Stomach (tissue), 9 donors: ENCODE measurements around the gene MYO18A. TPM values are rescaled to one million over a fixed set of nuclear protein-coding genes. Genes with fewer than 3 reads are reported as not detected.

Experiments used
- DNase-seq, 2 donors: peaks; one replicate each; pipeline versions ENCODE4 v3.0.0 to v3.0.0-alpha.2; 2013 to 2019
- H3K27ac ChIP-seq, 5 donors: fragments of 200-600 bp in 4 of 5; sonication (generic) in 4 of 5; one replicate each; pipeline ENCODE4 v1.5.1; 2013 to 2019; ENCODE audit warnings: mild to moderate bottlenecking in 1 of 5, moderate library complexity in 1 of 5
- H3K27me3 ChIP-seq, 3 donors: fragments of 200-600 bp; sonication (generic); one replicate each; pipeline ENCODE4 v1.5.1; 2017 to 2019; ENCODE audit warnings: mixed run types in 1 of 3
- H3K36me3 ChIP-seq, 4 donors: fragments of 200-600 bp; sonication (generic); 1 replicate in 3 of 4; 2 replicates in 1 of 4; pipeline ENCODE4 v1.5.1; 2016 to 2019
- H3K4me1 ChIP-seq, 4 donors: fragments of 200-600 bp; sonication (generic); one replicate each; pipeline ENCODE4 v1.5.1; 2016 to 2019
- H3K4me3 ChIP-seq, 4 donors: fragments of 200-600 bp; sonication (generic) in 3 of 4; one replicate each; pipeline ENCODE4 v1.5.1; 2016 to 2019; ENCODE audit warnings: mild to moderate bottlenecking in 1 of 4
- H3K9me3 ChIP-seq, 4 donors: fragments of 200-600 bp; sonication (generic); one replicate each; pipeline ENCODE4 v1.5.1; 2016 to 2019
- CTCF ChIP-seq, 7 experiments: fragments of 450-650 bp in 4 of 7; fragments of 200-600 bp in 3 of 7; sonication (generic) in 3 of 7; IDR thresholded peaks; one replicate each; pipeline ENCODE4 v1.5.1; 2016 to 2019; ENCODE audit warnings: antibody characterized with exemption in 7 of 7, control low read depth in 2 of 7, mild to moderate bottlenecking in 1 of 7
- EP300 ChIP-seq: sonication (generic); formaldehyde crosslinking; IDR thresholded peaks from one replicate; pipeline ENCODE4 v1.6.1; 2017; ENCODE audit warnings: antibody characterized with exemption
- POLR2A ChIP-seq, 4 donors: fragments of 450-650 bp; IDR thresholded peaks; one replicate each; pipeline ENCODE4 v1.6.1; 2016; ENCODE audit warnings: antibody characterized with exemption in 4 of 4, control low read depth in 2 of 4, mild to moderate bottlenecking in 1 of 4, moderate library complexity in 1 of 4
- POLR2AphosphoS5 ChIP-seq, 3 donors: sonication (generic); formaldehyde crosslinking; IDR thresholded peaks; one replicate each; pipeline ENCODE4 v1.6.1; 2016; ENCODE audit warnings: antibody characterized with exemption in 3 of 3
- WGBS, 5 donors: extraction: QIAGEN DNeasy Blood & Tissue Kit in 3 of 5; methylation state at CpG; one replicate each; pipeline versions ENCODE4 v1.1.5 to v1.1.7; 2013 to 2018; 5-methylcytosine and 5-hydroxymethylcytosine counted together
- intact Hi-C: fragments of 100-400 bp; cut with DNase I; formaldehyde crosslinking; loops from one replicate; pipeline ENCODE4 v1.15.1; 2023; ENCODE audit warnings: low total_unique reads
- polyA plus RNA-seq, 3 donors: library from polyadenylated mRNA; stranded (reverse); fragments of 200-250 nt; gene quantifications; one replicate each; pipeline ENCODE4 v1.2.3, GENCODE V29; 2013
- total RNA-seq, 5 donors: library from RNA; depleted of rRNA; stranded (reverse); fragments of >200 nt; gene quantifications; one replicate each; pipeline versions ENCODE4 v1.1.0 to v1.2.3, GENCODE V29; 2014 to 2016
- donor health status: healthy with polysubstance abuse.
- donor health status: Bipolar disorder and iron deficiency.
- donor health status: healthy.

MYO18A gene
- total and polyA plus RNA-seq, 8 donors: 16.5 to 305 (median 55.5) TPM

DNA sequence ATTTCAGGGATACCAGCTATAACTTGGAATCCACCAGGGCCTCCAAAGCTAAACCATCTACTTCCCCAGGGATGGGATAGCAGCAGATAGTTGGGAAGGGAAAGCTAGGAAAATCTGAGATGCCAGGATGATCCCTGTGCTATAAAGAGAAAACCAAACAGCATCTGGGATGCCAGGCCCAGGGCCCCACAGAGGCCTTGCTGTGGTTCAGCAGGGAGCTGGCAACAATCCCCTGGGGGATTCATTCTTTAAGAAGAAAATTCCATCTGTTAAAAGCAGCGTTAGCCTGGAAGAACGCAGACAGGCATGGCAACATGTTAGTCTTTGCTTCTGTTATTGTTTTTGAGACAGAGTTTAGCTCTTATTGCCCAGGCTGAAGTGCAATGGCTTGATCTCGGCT, 16.6 kb downstream of the MYO18A start:
- peaks cover 11 to 33% (median 29%) of the 10 kb centered on the region in 4 donors for H3K36me3 ChIP-seq
- no peak for DNase-seq
- intact Hi-C loops: no loop called here
- peaks cover 38 to 68% (median 56%) of the 10 kb centered on the region in 4 donors for H3K4me1 ChIP-seq
- 62 to 91% (median 79%) methylated on average over 3 of the region's 3 CpGs for WGBS, 5 donors
- no peak overlapping the region for H3K4me3 ChIP-seq
- TF ChIP-seq CTCF (IDR thresholded peaks at IDR 0.05) (no peak), POLR2AphosphoS5 (IDR thresholded peaks at IDR 0.05) (no peak), EP300 (no peak), POLR2A (IDR thresholded peaks at IDR 0.05) (no peak)
- no peaks in the 10 kb centered on the region for H3K27me3 ChIP-seq
- H3K27ac ChIP-seq: peak overlapping the region in 2 of 5 donors; percentile 8 to 13
- H3K9me3 ChIP-seq: no peaks in the 10 kb centered on the region

GRCh38 chr17:29162909-29163341, 17.3 kb downstream of the MYO18A start:
- intact Hi-C loops: no loop called here
- peak overlapping the region in 1 of 5 donors; percentile 8 for H3K27ac ChIP-seq

DNA sequence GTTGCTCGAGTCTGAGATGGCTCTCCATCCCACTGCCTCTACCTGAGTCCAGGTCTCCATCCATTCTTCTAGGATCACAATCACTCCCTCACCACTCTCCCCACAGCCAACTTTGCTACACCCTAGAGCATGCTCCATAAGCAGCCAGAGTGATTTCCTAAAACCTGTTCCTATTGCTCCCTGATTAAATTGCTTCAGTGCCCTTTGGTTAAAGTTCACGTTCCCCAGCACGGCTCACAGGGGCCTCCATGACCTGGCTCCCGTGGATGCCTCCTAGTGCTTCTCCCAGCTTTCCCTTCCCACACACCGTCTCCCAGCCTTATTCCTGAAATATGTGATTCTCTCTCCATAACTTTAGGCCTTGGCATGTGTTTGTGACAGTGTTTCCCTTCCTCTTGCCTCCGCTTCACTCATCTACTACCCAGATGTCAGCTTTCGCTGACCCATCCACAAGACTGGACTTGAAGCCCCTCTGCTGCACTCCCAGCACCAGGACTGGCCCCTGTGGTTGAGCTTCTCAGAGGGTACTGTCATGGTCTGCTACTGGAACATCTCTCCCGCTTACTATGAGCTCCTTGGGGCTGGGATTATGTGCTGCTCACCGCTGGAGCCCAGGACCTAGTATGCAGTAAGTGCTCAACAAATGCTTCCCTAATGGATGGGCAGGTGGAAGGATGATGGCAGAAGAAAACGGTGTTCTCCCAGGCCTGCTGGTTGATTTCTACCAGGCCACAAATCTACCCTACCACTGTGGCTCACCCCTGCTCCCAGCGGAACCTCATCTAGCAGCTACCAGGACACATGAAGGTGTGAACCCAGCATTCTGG, 17.9 kb downstream of the MYO18A start:
- H3K9me3 ChIP-seq: no peaks in the 10 kb centered on the region
- H3K36me3 ChIP-seq: peaks cover 11 to 33% (median 29%) of the 10 kb centered on the region in 4 donors
- DNase-seq: no peak
- intact Hi-C loops: no loop called here
- no peak overlapping the region for H3K4me3 ChIP-seq
- no peak overlapping the region for H3K27ac ChIP-seq
- peaks cover 38 to 68% (median 59%) of the 10 kb centered on the region in 4 donors for H3K4me1 ChIP-seq
- 89 to 94% (median 91%) methylated on average over 10 to 11 of the region's 11 CpGs for WGBS, 5 donors
- TF ChIP-seq CTCF (IDR thresholded peaks at IDR 0.05): no peak
- no peak for TF ChIP-seq EP300
- no peak for TF ChIP-seq POLR2AphosphoS5 (IDR thresholded peaks at IDR 0.05)
- TF ChIP-seq POLR2A (IDR thresholded peaks at IDR 0.05): no peak
- no peaks in the 10 kb centered on the region for H3K27me3 ChIP-seq

More at GRCh38 chr17:29162909-29163341, 17.3 kb downstream of the MYO18A start:
- TF ChIP-seq CTCF (IDR thresholded peaks at IDR 0.05): no peak
- TF ChIP-seq POLR2AphosphoS5 (IDR thresholded peaks at IDR 0.05): no peak
- no peak for TF ChIP-seq POLR2A (IDR thresholded peaks at IDR 0.05)
- no peak for TF ChIP-seq EP300
- WGBS, 5 donors: 66 to 80% (median 73%) methylated on average over 5 to 6 of the region's 6 CpGs
- peaks cover 38 to 68% (median 56%) of the 10 kb centered on the region in 4 donors for H3K4me1 ChIP-seq
- no peak overlapping the region for H3K4me3 ChIP-seq
- peak in 1 of 2 donors; percentile 46 for DNase-seq
- H3K36me3 ChIP-seq: peaks cover 11 to 33% (median 29%) of the 10 kb centered on the region in 4 donors
- no peaks in the 10 kb centered on the region for H3K9me3 ChIP-seq
- H3K27me3 ChIP-seq: no peaks in the 10 kb centered on the region

GRCh38 chr17:29160253-29160652, 19.9 kb downstream of the MYO18A start:
- DNase-seq: peak in 1 of 2 donors; percentile 48
- intact Hi-C loops: no loop called here
- TF ChIP-seq POLR2AphosphoS5 (IDR thresholded peaks at IDR 0.05) (peak in 1 of 3 donors; percentile 29), CTCF (IDR thresholded peaks at IDR 0.05) (no peak), EP300 (no peak), POLR2A (IDR thresholded peaks at IDR 0.05) (no peak)
- H3K9me3 ChIP-seq: no peaks in the 10 kb centered on the region
- H3K4me3 ChIP-seq: no peak overlapping the region
- peak overlapping the region in 4 of 5 donors; percentile 16 to 82 (median 70) for H3K27ac ChIP-seq
- WGBS, 5 donors: 25 to 49% (median 30%) methylated on average over 2 of the region's 2 CpGs
- peaks cover 0 to 16% (median 13%) of the 10 kb centered on the region in 4 donors for H3K36me3 ChIP-seq
- peaks cover 56 to 86% (median 77%) of the 10 kb centered on the region in 4 donors for H3K4me1 ChIP-seq
- H3K27me3 ChIP-seq: no peaks in the 10 kb centered on the region
